Omental fat pad (tissue), 4 donors: ENCODE measurements around the gene BAHCC1. TPM values are rescaled to one million over a fixed set of nuclear protein-coding genes. Genes with fewer than 3 reads are reported as not detected.

ENCODE experiments used
- ATAC-seq: fragments of 150-250 bp; one replicate; pipeline ENCODE4 v1.9.1; 2016; ENCODE audit warnings: mild to moderate bottlenecking, moderate library complexity; ENCODE audit not compliant: low FRiP score
- DNase-seq: peaks from one replicate; pipeline ENCODE4 v3.0.0-alpha.2; 2019; ENCODE audit warnings: low spot score
- total RNA-seq, 4 donors: library from RNA; depleted of rRNA; stranded (reverse); fragments of >200 nt; gene quantifications; one replicate each; pipeline ENCODE4 v1.1.0, GENCODE V29; 2016
- TF ChIP-seq, protein P1 (sequence below), 3 donors: fragments of 450-650 bp; IDR thresholded peaks; one replicate each; pipeline ENCODE4 v1.5.1; 2016 to 2017; ENCODE audit warnings: antibody characterized with exemption in 3 of 3, mild to moderate bottlenecking in 3 of 3, moderate library complexity in 2 of 3

Gene BAHCC1
- total RNA-seq, 4 donors from 2014 or later, result 4.8 to 20.8 (median 7.1) TPM

DNA sequence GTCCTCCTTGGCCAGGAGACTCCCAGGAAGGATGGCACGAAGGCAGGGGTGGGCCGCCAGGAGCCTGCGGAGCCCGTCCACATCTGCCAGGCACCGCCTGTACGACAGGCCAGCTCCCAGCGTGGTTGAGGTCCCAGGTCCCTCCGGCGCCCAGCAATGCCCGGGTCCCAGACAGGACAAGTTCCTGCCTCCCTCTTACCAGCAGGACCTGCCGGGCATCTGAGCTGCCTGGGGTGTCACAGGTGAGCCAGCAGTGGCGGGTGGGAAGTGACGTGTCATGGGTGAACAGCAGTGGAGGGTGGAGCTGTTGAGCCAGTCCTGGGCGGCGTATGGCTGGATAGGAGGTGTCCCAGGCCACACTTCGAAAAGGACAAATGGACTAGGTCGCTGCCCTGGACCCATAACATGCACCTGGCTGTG is 15.7 kb upstream of the BAHCC1 start:
- no peak for DNase-seq
- TF ChIP-seq, protein P1, sequence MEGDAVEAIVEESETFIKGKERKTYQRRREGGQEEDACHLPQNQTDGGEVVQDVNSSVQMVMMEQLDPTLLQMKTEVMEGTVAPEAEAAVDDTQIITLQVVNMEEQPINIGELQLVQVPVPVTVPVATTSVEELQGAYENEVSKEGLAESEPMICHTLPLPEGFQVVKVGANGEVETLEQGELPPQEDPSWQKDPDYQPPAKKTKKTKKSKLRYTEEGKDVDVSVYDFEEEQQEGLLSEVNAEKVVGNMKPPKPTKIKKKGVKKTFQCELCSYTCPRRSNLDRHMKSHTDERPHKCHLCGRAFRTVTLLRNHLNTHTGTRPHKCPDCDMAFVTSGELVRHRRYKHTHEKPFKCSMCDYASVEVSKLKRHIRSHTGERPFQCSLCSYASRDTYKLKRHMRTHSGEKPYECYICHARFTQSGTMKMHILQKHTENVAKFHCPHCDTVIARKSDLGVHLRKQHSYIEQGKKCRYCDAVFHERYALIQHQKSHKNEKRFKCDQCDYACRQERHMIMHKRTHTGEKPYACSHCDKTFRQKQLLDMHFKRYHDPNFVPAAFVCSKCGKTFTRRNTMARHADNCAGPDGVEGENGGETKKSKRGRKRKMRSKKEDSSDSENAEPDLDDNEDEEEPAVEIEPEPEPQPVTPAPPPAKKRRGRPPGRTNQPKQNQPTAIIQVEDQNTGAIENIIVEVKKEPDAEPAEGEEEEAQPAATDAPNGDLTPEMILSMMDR (IDR thresholded peaks at IDR 0.05), result no peak
- ATAC-seq, result no peak

DNA sequence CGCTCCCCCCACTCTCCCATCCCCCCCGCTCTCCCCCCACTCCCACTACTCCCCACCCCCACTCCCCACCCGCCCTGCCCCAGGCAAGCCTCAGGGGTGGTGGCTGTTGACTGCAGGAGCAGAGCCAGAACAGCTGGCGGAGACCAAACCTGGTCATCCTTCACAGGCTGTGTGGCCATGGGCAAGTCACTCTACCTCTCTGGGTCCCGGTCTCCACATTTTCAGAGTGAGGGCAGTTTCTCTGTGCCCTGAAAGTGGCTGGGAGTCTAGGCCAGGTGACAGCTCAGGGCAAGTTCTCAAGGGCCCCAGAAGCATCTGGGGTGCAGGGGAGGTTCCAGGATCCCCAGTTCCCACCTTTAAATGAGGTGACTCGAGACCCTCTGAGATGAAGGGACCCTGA is 15.1 kb upstream of the BAHCC1 start:
- ATAC-seq (no peak), DNase-seq (no peak)
- TF ChIP-seq, protein P1 (IDR thresholded peaks at IDR 0.05), result no peak

- ATAC-seq (no peak), DNase-seq (no peak)
Observed at GRCh38 chr17:81380666-81381518, 14.4 kb upstream of the BAHCC1 start.

GRCh38 chr17:81381632-81382577 is 13.4 kb upstream of the BAHCC1 start:
- TF ChIP-seq, protein P1 (IDR thresholded peaks at IDR 0.05), result no peak
- ATAC-seq (no peak), DNase-seq (no peak)

More at GRCh38 chr17:81380666-81381518, 14.4 kb upstream of the BAHCC1 start:
- TF ChIP-seq, protein P1 (IDR thresholded peaks at IDR 0.05), result no peak

DNA sequence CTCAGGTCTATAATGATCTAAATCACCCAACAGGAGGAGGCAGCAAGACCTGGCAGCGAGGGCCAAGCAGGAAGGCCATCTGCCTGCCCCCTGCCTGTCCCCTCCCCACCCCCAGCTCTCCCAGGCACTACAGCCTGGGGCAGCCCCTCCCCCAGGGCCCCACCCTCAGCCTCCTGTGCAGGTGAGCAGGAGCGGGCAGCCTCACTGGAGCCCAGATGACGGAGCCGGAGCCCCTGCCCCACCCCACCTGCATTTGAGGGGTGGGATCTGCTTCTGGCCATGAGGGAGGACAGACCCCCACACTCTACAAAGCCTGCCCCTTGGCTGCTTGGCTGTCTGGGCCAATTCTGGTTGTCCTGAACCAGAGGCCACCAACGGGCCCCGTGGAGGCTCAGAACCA is 12.4 kb upstream of the BAHCC1 start:
- TF ChIP-seq, protein P1 (IDR thresholded peaks at IDR 0.05), result no peak
- DNase-seq (no peak), ATAC-seq (no peak)

DNA sequence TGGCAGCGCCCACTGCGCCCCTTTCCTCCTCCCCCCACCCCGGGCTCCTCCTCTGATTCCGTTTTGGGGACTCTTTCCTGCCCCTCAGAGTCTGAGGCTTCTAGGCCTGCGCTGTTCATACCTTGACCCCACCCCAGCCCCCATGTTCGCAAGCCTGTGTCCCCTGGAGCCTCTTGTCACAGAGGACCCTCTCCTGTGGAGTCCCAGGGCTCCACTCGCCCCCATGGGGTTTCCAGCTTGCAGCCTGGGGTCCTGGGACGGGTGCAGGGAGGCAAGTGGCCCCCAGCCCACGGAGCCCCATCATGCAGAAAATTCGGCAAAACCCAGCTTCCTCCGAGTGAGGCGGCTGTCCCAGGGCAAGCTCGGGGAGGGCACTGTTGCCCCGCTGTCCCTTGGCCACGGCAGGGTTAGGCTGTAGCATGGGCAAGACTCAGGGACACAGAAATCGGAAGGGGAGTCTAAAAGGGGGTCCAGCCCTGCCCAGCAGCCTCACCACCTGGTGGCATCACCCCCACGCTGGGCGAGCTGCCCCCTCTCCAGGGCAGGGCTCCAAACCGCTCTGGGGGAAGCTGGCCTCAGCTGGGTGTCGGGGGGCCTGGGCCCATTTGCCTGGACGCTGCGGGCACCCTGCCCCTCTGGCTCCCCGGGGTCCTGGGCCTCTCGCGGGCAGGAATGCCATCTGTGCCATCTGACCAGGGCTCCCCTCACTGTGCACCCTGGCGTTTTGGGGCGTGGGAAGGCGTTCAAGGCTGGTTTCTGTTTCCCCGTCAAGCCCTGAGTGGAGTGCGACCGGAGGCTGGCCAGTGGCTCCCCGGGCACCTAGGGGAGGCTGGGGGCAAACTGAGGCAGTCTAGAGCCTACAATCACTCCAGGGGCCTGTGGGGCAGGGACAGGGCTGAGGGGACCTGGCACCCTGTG is 11.5 kb upstream of the BAHCC1 start:
- TF ChIP-seq, protein P1 (IDR thresholded peaks at IDR 0.05), result no peak
- DNase-seq, result no peak
- ATAC-seq, result no peak
